ENCODE data around the gene GPR27. TPM values are rescaled to one million over a fixed set of nuclear protein-coding genes. Genes with fewer than 3 reads are reported as not detected.

GPR27 gene
- total RNA-seq, 6 experiments from 2014 or later = 0.09 to 0.37 (median 0.12) TPM; not detected in 1

GRCh38 chr3:71778353-71778752 lies 24.7 kb downstream of the GPR27 start:
- ATAC-seq = no peak
- intact Hi-C loops (cut with DNase I) = no loop called here
- WGBS (ENCODE audit: insufficient coverage, low coverage, low lambda C conversion rate, missing lambda C conversion rate) = 63% methylated on average over 3 of the region's 3 CpGs
- Histone ChIP-seq H3K36me3 (no peaks in the 10 kb centered on the region), H3K27ac (no peak overlapping the region), H3K4me1 (no peaks in the 10 kb centered on the region), H3K27me3 (peaks cover 9 to 15% of the 10 kb centered on the region in 2 donors), H3K9me3 (no peaks in the 10 kb centered on the region), H3K4me3 (no peak overlapping the region)
- no peak for DNase-seq
- TF ChIP-seq, protein P1, sequence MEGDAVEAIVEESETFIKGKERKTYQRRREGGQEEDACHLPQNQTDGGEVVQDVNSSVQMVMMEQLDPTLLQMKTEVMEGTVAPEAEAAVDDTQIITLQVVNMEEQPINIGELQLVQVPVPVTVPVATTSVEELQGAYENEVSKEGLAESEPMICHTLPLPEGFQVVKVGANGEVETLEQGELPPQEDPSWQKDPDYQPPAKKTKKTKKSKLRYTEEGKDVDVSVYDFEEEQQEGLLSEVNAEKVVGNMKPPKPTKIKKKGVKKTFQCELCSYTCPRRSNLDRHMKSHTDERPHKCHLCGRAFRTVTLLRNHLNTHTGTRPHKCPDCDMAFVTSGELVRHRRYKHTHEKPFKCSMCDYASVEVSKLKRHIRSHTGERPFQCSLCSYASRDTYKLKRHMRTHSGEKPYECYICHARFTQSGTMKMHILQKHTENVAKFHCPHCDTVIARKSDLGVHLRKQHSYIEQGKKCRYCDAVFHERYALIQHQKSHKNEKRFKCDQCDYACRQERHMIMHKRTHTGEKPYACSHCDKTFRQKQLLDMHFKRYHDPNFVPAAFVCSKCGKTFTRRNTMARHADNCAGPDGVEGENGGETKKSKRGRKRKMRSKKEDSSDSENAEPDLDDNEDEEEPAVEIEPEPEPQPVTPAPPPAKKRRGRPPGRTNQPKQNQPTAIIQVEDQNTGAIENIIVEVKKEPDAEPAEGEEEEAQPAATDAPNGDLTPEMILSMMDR (IDR thresholded peaks at IDR 0.05) = no peak
- no peak for TF ChIP-seq POLR2A (IDR thresholded peaks at IDR 0.05)

GRCh38 chr3:71779674-71780377 lies 26.2 kb downstream of the GPR27 start:
- Histone ChIP-seq H3K36me3 (no peaks in the 10 kb centered on the region), H3K9me3 (no peaks in the 10 kb centered on the region), H3K27ac (no peak overlapping the region), H3K4me1 (peaks cover 0 to 7% (median 0%) of the 10 kb centered on the region in 4 donors), H3K4me3 (no peak overlapping the region), H3K27me3 (peaks cover 9 to 18% of the 10 kb centered on the region in 2 donors)
- DNase-seq (no peak), ATAC-seq (no peak)
- TF ChIP-seq, protein P1 (IDR thresholded peaks at IDR 0.05) = no peak
- no peak for TF ChIP-seq POLR2A (IDR thresholded peaks at IDR 0.05)
- intact Hi-C loops (cut with DNase I) = no loop called here
- WGBS (ENCODE audit: insufficient coverage, low coverage, low lambda C conversion rate, missing lambda C conversion rate) = 38% methylated on average over 6 of the region's 6 CpGs

DNA sequence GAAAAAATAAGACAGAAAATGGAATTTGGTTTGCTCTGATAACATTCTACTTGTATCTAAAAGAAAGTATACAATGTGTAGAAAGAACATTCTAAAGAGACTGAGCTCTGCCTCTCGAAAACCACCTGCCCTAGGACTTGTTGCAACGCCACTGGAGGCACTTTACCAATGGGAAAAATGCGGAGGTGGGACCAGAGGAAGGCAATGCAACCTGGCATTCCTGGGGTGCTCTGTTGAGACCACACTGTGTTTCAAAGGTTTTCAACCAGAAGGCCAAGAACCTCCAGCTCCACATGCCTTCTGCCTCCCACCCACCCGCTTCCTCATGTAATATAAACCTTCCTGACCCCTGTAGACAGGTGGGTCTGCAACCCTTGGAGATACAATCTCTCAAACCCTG lies 26.8 kb downstream of the GPR27 start:
- Histone ChIP-seq H3K36me3 (no peaks in the 10 kb centered on the region), H3K9me3 (no peaks in the 10 kb centered on the region), H3K4me3 (no peak overlapping the region), H3K27me3 (peaks cover 9 to 18% of the 10 kb centered on the region in 2 donors), H3K27ac (no peak overlapping the region), H3K4me1 (peaks cover 0 to 9% (median 0%) of the 10 kb centered on the region in 4 donors)
- TF ChIP-seq, protein P1 (IDR thresholded peaks at IDR 0.05) = no peak
- no peak for TF ChIP-seq POLR2A (IDR thresholded peaks at IDR 0.05)
- ATAC-seq (no peak), DNase-seq (no peak)
- intact Hi-C loops (cut with DNase I) = no loop called here
- WGBS (ENCODE audit: insufficient coverage, low coverage, low lambda C conversion rate, missing lambda C conversion rate) = 50% methylated on average over 4 of the region's 4 CpGs

GRCh38 chr3:71783152-71783551 lies 29.5 kb downstream of the GPR27 start:
- DNase-seq (no peak), ATAC-seq (no peak)
- TF ChIP-seq, protein P1 (IDR thresholded peaks at IDR 0.05) = no peak
- no peak for TF ChIP-seq POLR2A (IDR thresholded peaks at IDR 0.05)
- Histone ChIP-seq H3K9me3 (no peaks in the 10 kb centered on the region), H3K27me3 (peaks cover 9 to 18% of the 10 kb centered on the region in 2 donors), H3K36me3 (no peaks in the 10 kb centered on the region), H3K27ac (no peak overlapping the region), H3K4me3 (no peak overlapping the region), H3K4me1 (peaks cover 0 to 9% (median 0%) of the 10 kb centered on the region in 4 donors)
- intact Hi-C loops (cut with DNase I) = no loop called here
- 40% methylated on average over 1 of the region's 1 CpG for WGBS (ENCODE audit: insufficient coverage, low coverage, low lambda C conversion rate, missing lambda C conversion rate)
